H9 (cell line): ENCODE measurements around the gene IBA57. TPM values are rescaled to one million over a fixed set of nuclear protein-coding genes. Genes with fewer than 3 reads are reported as not detected.

ENCODE experiments used
- DNase-seq: peaks from one replicate; pipeline ENCODE4 v3.0.0-alpha.2; 2017
- H2AFZ ChIP-seq: one replicate; pipeline ENCODE4 v1.6.1; 2013; ENCODE audit warnings: mild to moderate bottlenecking, low read length, control low read depth, moderate library complexity
- H2AK5ac ChIP-seq: 2 replicates; pipeline ENCODE4 v1.6.1; 2013; ENCODE audit warnings: low read length, control low read depth, mixed read lengths; ENCODE audit not compliant: insufficient read length
- H2BK120ac ChIP-seq: one replicate; pipeline ENCODE4 v1.6.1; 2013; ENCODE audit warnings: low read depth, mild to moderate bottlenecking, low read length, control low read depth, inconsistent platforms; ENCODE audit not compliant: poor library complexity, severe bottlenecking
- H2BK12ac ChIP-seq: 2 replicates; pipeline ENCODE4 v1.6.1; 2013; ENCODE audit warnings: low read length, control low read depth, mixed read lengths, low read depth; ENCODE audit not compliant: insufficient read length
- H2BK15ac ChIP-seq: 2 replicates; pipeline ENCODE4 v1.6.1; 2013; ENCODE audit warnings: low read depth, low read length, control low read depth
- H2BK20ac ChIP-seq: one replicate; pipeline ENCODE4 v1.6.1; 2013; ENCODE audit warnings: low read depth, mild to moderate bottlenecking, low read length, control low read depth, inconsistent platforms; ENCODE audit not compliant: poor library complexity, severe bottlenecking
- H2BK5ac ChIP-seq: 2 replicates; pipeline ENCODE4 v1.6.1; 2013; ENCODE audit warnings: low read length, control low read depth, mixed read lengths; ENCODE audit not compliant: insufficient read length
- H3K14ac ChIP-seq: 2 replicates; pipeline ENCODE4 v1.6.1; 2013; ENCODE audit warnings: low read length, control low read depth; ENCODE audit not compliant: insufficient read depth
- H3K18ac ChIP-seq: 2 replicates; pipeline ENCODE4 v1.6.1; 2013; ENCODE audit warnings: low read depth, mild to moderate bottlenecking, mixed read lengths, low read length, control low read depth; ENCODE audit not compliant: insufficient read length
- H3K23ac ChIP-seq: 2 replicates; pipeline ENCODE4 v1.6.1; 2013; ENCODE audit warnings: low read length, control low read depth, mixed read lengths, low read depth; ENCODE audit not compliant: insufficient read length
- H3K23me2 ChIP-seq: 2 replicates; pipeline ENCODE4 v1.6.1; 2013; ENCODE audit warnings: low read depth, mild to moderate bottlenecking, mixed read lengths, low read length, control low read depth; ENCODE audit not compliant: insufficient read length, poor library complexity, severe bottlenecking
- H3K27ac ChIP-seq: 2 replicates; pipeline ENCODE4 v1.5.1; 2013; ENCODE audit warnings: low read length, control low read depth, mixed read lengths, low read depth; ENCODE audit not compliant: insufficient read length
- H3K27me3 ChIP-seq: 2 replicates; pipeline ENCODE4 v1.6.1; 2013; ENCODE audit warnings: low read length, control low read depth, inconsistent platforms; ENCODE audit not compliant: insufficient read depth
- H3K4ac ChIP-seq: 2 replicates; pipeline ENCODE4 v1.6.1; 2013; ENCODE audit warnings: low read depth, mild to moderate bottlenecking, control low read depth, inconsistent platforms, low read length, moderate library complexity
- H3K4me1 ChIP-seq: 2 replicates; pipeline ENCODE4 v1.6.1; 2013; ENCODE audit warnings: low read length, control low read depth, inconsistent platforms; ENCODE audit not compliant: insufficient read depth
- H3K4me2 ChIP-seq: 2 replicates; pipeline ENCODE4 v1.6.1; 2013; ENCODE audit warnings: low read length, control low read depth, mixed read lengths; ENCODE audit not compliant: insufficient read length, insufficient read depth
- H3K56ac ChIP-seq: 2 replicates; pipeline ENCODE4 v1.6.1; 2013; ENCODE audit warnings: low read depth, mild to moderate bottlenecking, mixed read lengths, low read length, control low read depth; ENCODE audit not compliant: insufficient read length
- H3K79me1 ChIP-seq: 2 replicates; pipeline ENCODE4 v1.6.1; 2013; ENCODE audit warnings: low read depth, mild to moderate bottlenecking, moderate library complexity, low read length, control low read depth, inconsistent platforms; ENCODE audit not compliant: insufficient read depth, poor library complexity, severe bottlenecking
- H3K79me2 ChIP-seq: 2 replicates; pipeline ENCODE4 v1.6.1; 2013; ENCODE audit warnings: low read length, control low read depth, inconsistent platforms; ENCODE audit not compliant: insufficient read depth
- H3K9ac ChIP-seq: 2 replicates; pipeline ENCODE4 v1.6.1; 2013; ENCODE audit warnings: low read length, control low read depth, mixed read lengths; ENCODE audit not compliant: insufficient read length; ENCODE audit errors: extremely low read depth
- H3K9me3 ChIP-seq: one replicate; pipeline ENCODE4 v1.6.1; 2013; ENCODE audit warnings: low read depth, low read length, inconsistent platforms; ENCODE audit not compliant: control insufficient read depth
- H3T11ph ChIP-seq: one replicate; pipeline ENCODE4 v1.6.1; 2013; ENCODE audit warnings: mild to moderate bottlenecking, low read length, control low read depth, inconsistent platforms
- H4K20me1 ChIP-seq: one replicate; pipeline ENCODE4 v1.6.1; 2013; ENCODE audit not compliant: control insufficient read depth, insufficient read length, insufficient read depth
- H4K5ac ChIP-seq: 2 replicates; pipeline ENCODE4 v1.6.1; 2013; ENCODE audit warnings: low read depth, mild to moderate bottlenecking, mixed read lengths, low read length, control low read depth; ENCODE audit not compliant: insufficient read length
- H4K8ac ChIP-seq: replicated peaks from 2 replicates; pipeline ENCODE4 v1.6.1; 2013; ENCODE audit warnings: low read length, control low read depth, mixed read lengths, low read depth; ENCODE audit not compliant: insufficient read length
- H4K91ac ChIP-seq: 2 replicates; pipeline ENCODE4 v1.6.1; 2013; ENCODE audit warnings: low read depth, mild to moderate bottlenecking, moderate library complexity, mixed read lengths, low read length, control low read depth; ENCODE audit not compliant: insufficient read length
- H3K27ac Mint-ChIP-seq, 3 experiments: 2 replicates in 2 of 3; 3 replicates in 1 of 3; pipeline ENCODE4 v1.8.0; 2020 to 2021; ENCODE audit warnings: mixed read lengths in 3 of 3, mild to moderate bottlenecking in 1 of 3, moderate library complexity in 1 of 3
- H3K27me3 Mint-ChIP-seq: 2 replicates; pipeline ENCODE4 v1.8.0; 2021; ENCODE audit warnings: low read depth, mild to moderate bottlenecking, moderate library complexity, mixed read lengths
- H3K36me3 Mint-ChIP-seq, 3 experiments: 2 replicates in 2 of 3; 3 replicates in 1 of 3; pipeline ENCODE4 v1.8.0; 2020 to 2021; ENCODE audit warnings: low read depth in 3 of 3, mixed read lengths in 3 of 3; ENCODE audit not compliant: insufficient read depth in 1 of 3
- H3K4me1 Mint-ChIP-seq, 2 experiments: 2 replicates each; pipeline ENCODE4 v1.8.0; 2020; ENCODE audit warnings: mixed read lengths in 2 of 2
- H3K4me3 Mint-ChIP-seq, 2 experiments: 2 replicates in 1 of 2; 3 replicates in 1 of 2; pipeline ENCODE4 v1.8.0; 2020 to 2021; ENCODE audit warnings: mild to moderate bottlenecking in 2 of 2, mixed read lengths in 2 of 2, moderate library complexity in 1 of 2
- H3K9me3 Mint-ChIP-seq, 2 experiments: 2 replicates in 1 of 2; 3 replicates in 1 of 2; pipeline ENCODE4 v1.8.0; 2020; ENCODE audit warnings: mild to moderate bottlenecking in 2 of 2, mixed read lengths in 2 of 2, moderate library complexity in 1 of 2
- CTCF ChIP-seq: fragments of 200-600 bp; sonication (generic); conservative IDR thresholded peaks from 3 replicates; pipeline ENCODE4 v1.8.0; 2021; ENCODE audit warnings: antibody characterized with exemption, mild to moderate bottlenecking
- WGBS: extraction: QIAGEN DNeasy Blood & Tissue Kit; methylation state at CpG from one replicate; pipeline ENCODE4 v1.1.7; 2013; ENCODE audit warnings: missing lambda C conversion rate, low lambda C conversion rate, mixed read lengths; ENCODE audit not compliant: insufficient read length; ENCODE audit errors: extremely low coverage; 5-methylcytosine and 5-hydroxymethylcytosine counted together
- total RNA-seq: library from RNA; stranded (reverse); gene quantifications from 2 replicates; pipeline ENCODE4 v1.2.1, GENCODE V29; 2021

IBA57 gene
- total RNA-seq, 1 experiment from 2014 or later = 12.6 TPM

DNA sequence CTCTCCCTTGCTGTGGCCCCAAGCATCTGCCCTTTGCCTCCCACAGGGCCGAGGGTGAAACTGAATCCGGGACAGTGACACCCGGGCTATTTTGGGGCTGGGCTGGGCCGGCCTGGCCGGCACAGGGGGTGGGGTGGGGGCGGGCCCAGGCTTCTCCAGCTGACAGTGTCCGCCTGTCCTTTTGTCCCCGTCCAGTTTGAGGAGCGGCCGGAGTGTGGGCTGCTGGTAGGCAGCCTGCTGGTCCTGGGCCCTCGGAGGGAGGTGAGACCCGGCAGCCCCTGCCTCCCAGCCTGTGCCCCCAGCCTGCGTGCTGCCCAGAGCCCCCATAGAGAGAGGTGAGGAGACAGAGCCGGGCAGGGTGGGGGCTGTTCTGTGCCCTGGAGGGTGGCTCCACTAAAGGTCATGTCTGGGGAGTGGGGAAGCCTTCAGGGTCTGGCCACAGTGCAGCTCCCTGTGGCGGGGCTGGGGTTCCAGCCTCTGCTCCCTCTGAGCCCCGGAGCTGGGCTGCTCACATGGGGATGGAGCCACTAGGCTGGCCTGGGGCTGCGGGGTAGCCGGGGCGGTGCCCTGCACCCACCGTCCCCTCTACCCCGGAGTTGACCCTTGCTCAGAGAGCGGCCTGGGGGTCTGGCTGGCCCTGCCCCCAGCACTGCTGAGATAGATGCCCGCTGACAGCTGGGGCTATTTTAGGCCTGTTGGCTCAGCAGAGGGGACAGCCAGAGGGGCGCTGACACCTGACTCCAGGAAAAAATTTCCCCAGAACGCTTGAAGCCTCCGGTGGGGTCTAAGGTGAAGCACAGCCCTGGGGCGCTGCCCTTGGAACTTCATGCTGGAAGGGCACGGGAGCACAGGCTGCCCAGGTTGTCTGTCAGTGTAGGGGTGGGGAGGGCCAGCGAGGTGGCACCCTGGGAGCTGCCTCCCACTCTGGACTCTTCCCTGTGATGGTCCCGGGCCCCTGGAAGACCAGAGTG is 42.5 kb downstream of the IBA57 start, which contains the start of gene OBSCN:
Gene OBSCN, plus strand, starts transcription at position 194 of the 971 bp plus-strand sequence. CDS start 3,740 bp downstream, outside the sequence.
- Histone ChIP-seq H3K4me1 (no peaks in the 10 kb centered on the region), H4K5ac (no peak within 1 kb of the TSS), H3K79me2 (no peaks in the 10 kb centered on the region), H2BK120ac (no peak within 1 kb of the TSS), H2BK20ac (no peak within 1 kb of the TSS), H3K14ac (no peak within 1 kb of the TSS), H3K23me2 (peaks cover 5% of the 10 kb centered on the region), H4K20me1 (no peaks in the 10 kb centered on the region), H3K56ac (no peak within 1 kb of the TSS), H3K4me2 (no peak within 1 kb of the TSS), H3K9ac (no peak within 1 kb of the TSS), H3T11ph (no peak within 1 kb of the TSS), H3K79me1 (no peaks in the 10 kb centered on the region), H3K27me3 (no peaks in the 10 kb centered on the region; the same call in 1 of the 2 replicates), H4K91ac (no peak within 1 kb of the TSS), H4K8ac (no peak within 1 kb of the TSS), H3K23ac (no peak within 1 kb of the TSS), H2BK15ac (no peak within 1 kb of the TSS), H3K18ac (no peak within 1 kb of the TSS), H2AK5ac (no peak within 1 kb of the TSS), H2BK12ac (no peak within 1 kb of the TSS), H3K9me3 (no peaks in the 10 kb centered on the region), H2BK5ac (no peak within 1 kb of the TSS), H3K4ac (no peak within 1 kb of the TSS), H3K27ac (no peak within 1 kb of the TSS), H2AFZ (no peak within 1 kb of the TSS)
- Mint-ChIP-seq H3K36me3 (no peaks in the 10 kb centered on the region), H3K4me1 (peaks cover 2% of the 10 kb centered on the region in 2 experiments; a peak in 2 of 4 replicates), H3K4me3 (no peak within 1 kb of the TSS), H3K9me3 (no peaks in the 10 kb centered on the region), H3K27ac (no peak within 1 kb of the TSS; a peak in 1 of 7 replicates), H3K27me3 (peaks cover 31% of the 10 kb centered on the region)
- DNase-seq = no peak
- no peak for TF ChIP-seq CTCF
- WGBS = no CpG with 5 or more reads among the region's 30 CpGs
